AG09309 (cell line): ENCODE data around the gene SRL.

Experiments
- DNase-seq: peaks from one replicate; pipeline ENCODE4 v3.0.0-alpha.2; 2010; ENCODE audit warnings: low read depth
- H3K4me3 ChIP-seq: 2 replicates; pipeline ENCODE4 v1.5.1; 2011; ENCODE audit warnings: mild to moderate bottlenecking, low read depth, low read length, moderate library complexity; ENCODE audit not compliant: control insufficient read depth
- CTCF ChIP-seq: IDR thresholded peaks from 2 replicates; pipeline ENCODE4 v1.5.1; 2011; ENCODE audit warnings: mild to moderate bottlenecking, low read depth, low read length, inconsistent platforms; ENCODE audit not compliant: insufficient read depth, control insufficient read depth; ENCODE audit errors: missing control alignments

Gene SRL

GRCh38 chr16:4239682-4240175 is 2.2 kb downstream of the SRL start:
- H3K4me3 ChIP-seq, result no peak overlapping the region
- no peak for DNase-seq
- no peak for TF ChIP-seq CTCF

- no peak for TF ChIP-seq CTCF
- no peak for DNase-seq
- no peak overlapping the region for H3K4me3 ChIP-seq
Observed at GRCh38 chr16:4239020-4239419, 2.9 kb downstream of the SRL start.

- TF ChIP-seq CTCF, result no peak
- DNase-seq, result no peak
- no peak overlapping the region for H3K4me3 ChIP-seq
Observed at GRCh38 chr16:4233431-4233830, 8.4 kb downstream of the SRL start.

- TF ChIP-seq CTCF, result no peak
- no peak for DNase-seq
- no peak overlapping the region for H3K4me3 ChIP-seq
Observed at GRCh38 chr16:4232541-4233386, 9.1 kb downstream of the SRL start.

GRCh38 chr16:4231886-4232285 is 10.0 kb downstream of the SRL start:
- TF ChIP-seq CTCF, result no peak
- H3K4me3 ChIP-seq, result no peak overlapping the region
- DNase-seq, result no peak

GRCh38 chr16:4231367-4231766 is 10.5 kb downstream of the SRL start:
- H3K4me3 ChIP-seq, result no peak overlapping the region
- DNase-seq, result no peak
- TF ChIP-seq CTCF, result no peak
